ENCODE data around the gene CIB4. TPM values are rescaled to one million over a fixed set of nuclear protein-coding genes. Genes with fewer than 3 reads are reported as not detected.
"Not testable (repeated sequence)": the region's sequence is repeated elsewhere in the genome, so short reads cannot be mapped to it uniquely, and the experiment has no call there.

CIB4 gene
- total and polyA plus RNA-seq, 5 donors, result not detected

DNA sequence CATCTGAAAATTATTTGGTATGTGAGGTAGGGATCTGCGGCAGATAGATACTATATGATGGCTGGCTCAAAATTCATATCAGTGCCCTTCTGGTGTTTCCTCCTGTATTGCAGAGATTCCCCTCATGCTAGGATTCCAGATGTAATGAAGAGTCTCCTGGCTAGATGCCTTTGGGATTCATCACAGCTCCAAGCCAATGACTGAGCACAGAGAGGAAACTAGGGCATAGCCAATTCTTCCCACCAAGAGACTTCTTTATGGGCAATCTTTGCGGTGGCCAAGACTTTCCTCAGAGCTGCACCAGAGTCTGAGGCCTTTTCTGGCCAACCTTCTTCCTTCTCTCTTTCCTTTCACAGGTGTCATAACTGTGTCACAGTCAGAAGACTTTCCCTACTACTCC, 25.5 kb upstream of the CIB4 start:
- Histone ChIP-seq H3K27me3 (ENCODE audit: control insufficient read depth, insufficient read depth) (no peaks in the 10 kb centered on the region), H3K27ac (ENCODE audit: low read length) (no peak overlapping the region), H3K9me3 (ENCODE audit: control insufficient read depth, low read length) (no peaks in the 10 kb centered on the region), H3K4me3 (ENCODE audit: low read length) (no peak overlapping the region), H3K4me1 (ENCODE audit: control insufficient read depth, insufficient read depth, low read length) (no peaks in the 10 kb centered on the region)
- WGBS, result 73% methylated on average over 2 of the region's 2 CpGs
- DNase-seq (no peak), ATAC-seq (no peak)
- intact Hi-C loops (cut with DNase I), result no loop called here

DNA sequence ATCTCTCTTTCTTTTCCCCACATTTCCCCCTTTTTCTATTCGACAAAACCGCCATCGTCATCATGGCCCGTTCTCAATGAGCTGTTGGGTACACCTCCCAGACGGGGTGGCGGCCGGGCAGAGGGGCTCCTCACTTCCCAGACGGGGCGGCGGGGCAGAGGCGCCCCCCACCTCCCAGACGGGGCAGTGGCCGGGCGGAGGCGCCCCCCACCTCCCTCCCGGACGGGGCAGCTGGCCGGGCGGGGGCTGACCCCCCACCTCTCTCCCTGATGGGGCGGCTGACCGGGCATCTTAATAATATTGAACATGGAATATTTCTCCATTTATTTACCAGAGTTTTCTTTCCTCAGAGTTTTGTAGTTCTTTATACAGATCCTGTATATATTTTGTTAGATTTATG, 24.1 kb upstream of the CIB4 start:
- WGBS, result 89% methylated on average over 21 of the region's 21 CpGs
- H3K4me1 ChIP-seq (ENCODE audit: control insufficient read depth, insufficient read depth, low read length); intact Hi-C loops (cut with DNase I); DNase-seq; H3K9me3 ChIP-seq (ENCODE audit: control insufficient read depth, low read length); H3K4me3 ChIP-seq (ENCODE audit: low read length); H3K27me3 ChIP-seq (ENCODE audit: control insufficient read depth, insufficient read depth); ATAC-seq; H3K27ac ChIP-seq (ENCODE audit: low read length): not testable (repeated sequence)

DNA sequence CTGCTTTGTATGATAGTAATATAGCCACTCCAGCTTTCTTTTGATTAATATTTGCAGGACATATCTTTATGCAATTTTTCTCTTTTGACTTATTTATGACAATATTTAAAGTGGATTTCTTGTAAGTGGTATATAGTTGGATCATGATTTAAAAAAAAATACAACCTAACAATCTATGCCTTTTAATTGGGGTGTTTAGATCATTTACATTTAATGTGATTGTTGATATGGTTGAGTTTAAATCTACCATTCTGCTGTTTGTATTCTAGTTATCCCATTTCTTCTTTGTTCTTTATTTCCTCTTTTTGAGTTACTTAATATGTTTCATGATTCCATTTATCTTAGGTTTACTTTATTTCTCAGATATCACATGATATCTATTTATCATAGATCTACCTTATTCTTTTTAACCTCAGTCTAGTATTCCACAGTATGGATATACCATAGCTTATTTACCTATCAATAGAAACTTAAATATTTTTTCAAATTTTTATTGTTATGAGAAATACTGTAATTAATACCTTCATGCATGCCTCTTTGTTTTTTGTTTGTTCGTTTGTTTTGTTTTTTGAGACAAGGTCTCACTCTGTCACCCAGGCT, 19.3 kb upstream of the CIB4 start:
- no peak overlapping the region for H3K27ac ChIP-seq (ENCODE audit: low read length)
- H3K9me3 ChIP-seq (ENCODE audit: control insufficient read depth, low read length), result no peaks in the 10 kb centered on the region
- 87% methylated on average over 1 of the region's 1 CpG for WGBS
- ATAC-seq (no peak), DNase-seq (no peak)
- no peak overlapping the region for H3K4me3 ChIP-seq (ENCODE audit: low read length)
- H3K4me1 ChIP-seq (ENCODE audit: control insufficient read depth, insufficient read depth, low read length), result no peaks in the 10 kb centered on the region
- no peaks in the 10 kb centered on the region for H3K27me3 ChIP-seq (ENCODE audit: control insufficient read depth, insufficient read depth)
- intact Hi-C loops (cut with DNase I), result no loop called here

DNA sequence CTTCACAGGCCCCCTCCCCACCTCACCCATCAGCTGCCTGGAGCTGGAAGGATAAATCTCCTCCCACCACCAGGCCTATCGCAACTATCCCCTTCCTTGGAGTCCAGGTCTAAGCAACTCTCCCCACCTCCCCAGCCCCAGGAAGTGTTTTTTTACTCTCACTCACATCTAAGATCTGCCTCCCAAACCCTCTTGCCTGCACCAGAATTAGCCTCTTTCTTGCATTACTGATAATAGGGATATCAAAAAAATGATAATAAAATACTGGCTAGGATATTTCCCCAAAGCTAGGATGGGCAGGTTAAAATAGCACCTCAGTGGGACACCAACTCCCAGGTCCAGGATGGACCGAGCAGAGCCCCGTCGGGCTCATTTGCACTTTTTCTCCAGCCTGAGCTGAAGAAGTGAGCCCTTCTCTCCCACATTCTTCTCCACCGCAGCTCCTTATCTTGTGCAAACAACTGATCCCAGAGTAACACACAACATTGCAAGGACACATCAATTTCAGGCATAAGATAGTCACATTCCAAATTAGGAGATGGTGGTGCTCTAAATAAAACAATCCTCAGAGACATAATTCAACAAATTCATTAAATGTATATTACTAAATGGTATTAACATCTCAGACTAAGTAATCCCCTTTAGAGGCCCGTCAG, 17.7 kb upstream of the CIB4 start:
- no peaks in the 10 kb centered on the region for H3K27me3 ChIP-seq (ENCODE audit: control insufficient read depth, insufficient read depth)
- whole genome bisulfite sequencing, result 42% methylated on average over 6 of the region's 6 CpGs

DNA sequence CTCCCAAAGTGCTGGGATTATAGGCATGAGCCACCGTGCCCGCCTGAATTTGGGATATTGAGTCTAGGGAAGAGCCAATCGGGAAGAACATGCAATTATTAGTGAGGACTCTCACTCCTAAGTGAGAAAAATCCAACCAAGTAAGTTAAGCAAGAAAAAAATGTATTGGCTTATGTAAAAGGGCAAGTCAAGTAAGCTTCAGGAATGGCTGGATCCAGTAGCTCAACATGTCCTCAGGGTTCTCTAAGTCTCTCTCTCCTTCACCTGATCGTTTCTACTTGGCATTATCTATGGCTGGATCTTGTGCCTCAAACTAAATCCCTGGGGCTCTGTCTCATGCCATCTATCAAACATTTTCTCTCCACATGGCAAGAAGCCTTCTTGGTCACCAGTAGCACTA, 16.1 kb upstream of the CIB4 start:
- Histone ChIP-seq H3K4me3 (ENCODE audit: low read length) (no peak overlapping the region), H3K4me1 (ENCODE audit: control insufficient read depth, insufficient read depth, low read length) (no peaks in the 10 kb centered on the region), H3K27me3 (ENCODE audit: control insufficient read depth, insufficient read depth) (no peaks in the 10 kb centered on the region), H3K27ac (ENCODE audit: low read length) (no peak overlapping the region), H3K9me3 (ENCODE audit: control insufficient read depth, low read length) (no peaks in the 10 kb centered on the region)
- WGBS, result 81% methylated on average over 4 of the region's 4 CpGs
- DNase-seq (no peak), ATAC-seq (no peak)
- intact Hi-C loops (cut with DNase I), result no loop called here

More for the DNA sequence above, 17.7 kb upstream of the CIB4 start:
- no peaks in the 10 kb centered on the region for H3K9me3 ChIP-seq (ENCODE audit: control insufficient read depth, low read length)
- intact Hi-C loops (cut with DNase I), result no loop called here
- no peak overlapping the region for H3K27ac ChIP-seq (ENCODE audit: low read length)
- H3K4me1 ChIP-seq (ENCODE audit: control insufficient read depth, insufficient read depth, low read length), result no peaks in the 10 kb centered on the region
- no peak overlapping the region for H3K4me3 ChIP-seq (ENCODE audit: low read length)
- DNase-seq (no peak), ATAC-seq (no peak)

DNA sequence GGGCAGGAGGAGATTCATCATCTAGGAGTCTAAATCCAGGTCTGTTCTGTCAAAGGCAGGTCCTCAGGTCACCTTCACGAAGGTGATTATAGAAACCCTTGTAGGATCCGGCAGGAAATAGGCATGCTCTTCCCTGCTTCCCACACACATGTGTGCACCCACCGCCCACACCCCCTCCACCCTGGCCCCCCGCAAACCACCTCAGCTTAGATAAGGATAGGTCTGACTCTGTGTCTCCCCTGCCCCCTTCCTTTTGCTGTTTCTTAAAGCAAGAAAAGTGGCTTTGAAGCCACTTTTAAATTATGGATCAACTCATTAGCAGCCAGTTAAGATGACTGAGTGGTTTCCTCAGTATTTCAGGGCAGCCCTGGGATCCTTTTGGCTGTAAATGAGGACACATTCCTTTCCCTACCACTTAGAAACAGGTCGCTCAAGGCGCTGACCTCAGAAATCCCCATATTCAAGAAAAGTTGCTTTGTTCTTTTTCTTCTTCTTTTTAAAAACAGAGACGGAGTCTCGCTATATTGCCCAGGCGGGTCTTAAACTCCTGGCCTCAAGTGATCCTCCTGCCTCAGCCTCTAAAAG, 14.5 kb upstream of the CIB4 start:
- Histone ChIP-seq H3K9me3 (ENCODE audit: control insufficient read depth, low read length) (no peaks in the 10 kb centered on the region), H3K4me3 (ENCODE audit: low read length) (no peak overlapping the region), H3K27me3 (ENCODE audit: control insufficient read depth, insufficient read depth) (no peaks in the 10 kb centered on the region), H3K27ac (ENCODE audit: low read length) (no peak overlapping the region), H3K4me1 (ENCODE audit: control insufficient read depth, insufficient read depth, low read length) (no peaks in the 10 kb centered on the region)
- no peak for ATAC-seq
- DNase-seq, result no peak
- WGBS, result 82% methylated on average over 9 of the region's 9 CpGs
- intact Hi-C loops (cut with DNase I), result no loop called here

DNA sequence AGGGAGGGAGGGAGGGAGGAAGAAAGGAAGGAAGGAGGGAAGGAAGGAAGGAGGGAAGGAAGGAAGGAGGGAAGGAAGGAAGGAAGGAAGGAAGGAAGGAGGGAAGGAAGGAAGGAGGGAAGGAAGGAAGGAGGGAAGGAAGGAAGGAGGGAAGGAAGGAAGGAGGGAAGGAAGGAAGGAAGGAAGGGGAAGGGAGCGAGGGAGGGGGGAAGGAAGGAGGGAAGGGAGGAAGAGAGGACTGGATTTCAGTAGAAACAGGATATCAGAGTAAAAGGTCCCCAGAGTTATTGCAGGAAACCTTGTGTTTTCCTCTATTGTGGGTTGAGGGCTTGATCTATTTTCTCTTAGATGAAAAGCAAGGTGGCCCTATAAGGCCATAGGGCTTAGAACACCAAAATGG, 14.0 kb upstream of the CIB4 start:
- H3K4me1 ChIP-seq (ENCODE audit: control insufficient read depth, insufficient read depth, low read length); H3K4me3 ChIP-seq (ENCODE audit: low read length); DNase-seq; ATAC-seq; H3K27ac ChIP-seq (ENCODE audit: low read length); H3K27me3 ChIP-seq (ENCODE audit: control insufficient read depth, insufficient read depth); H3K9me3 ChIP-seq (ENCODE audit: control insufficient read depth, low read length); intact Hi-C loops (cut with DNase I): not testable (repeated sequence)
- WGBS, result 57% methylated on average over 1 of the region's 1 CpG

DNA sequence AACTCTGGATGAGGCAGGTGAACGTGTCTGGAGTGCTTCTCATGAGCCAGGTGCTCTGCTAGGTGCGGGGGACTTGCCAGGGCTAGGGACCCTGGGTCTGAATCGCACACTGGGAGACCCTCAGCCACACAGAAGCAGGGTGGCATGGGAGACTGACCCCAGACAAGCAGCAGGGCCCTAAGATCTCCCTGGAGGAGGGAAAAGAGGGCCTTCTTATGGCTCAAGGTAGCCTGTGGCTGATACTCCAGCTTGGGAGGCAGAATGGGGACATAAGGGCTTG, 12.8 kb upstream of the CIB4 start:
- no peak overlapping the region for H3K27ac ChIP-seq (ENCODE audit: low read length)
- H3K27me3 ChIP-seq (ENCODE audit: control insufficient read depth, insufficient read depth), result no peaks in the 10 kb centered on the region
- WGBS, result 87% methylated on average over 3 of the region's 3 CpGs
- intact Hi-C loops (cut with DNase I), result no loop called here
- no peaks in the 10 kb centered on the region for H3K9me3 ChIP-seq (ENCODE audit: control insufficient read depth, low read length)
- no peak for DNase-seq
- H3K4me1 ChIP-seq (ENCODE audit: control insufficient read depth, insufficient read depth, low read length), result no peaks in the 10 kb centered on the region
- ATAC-seq, result peak in 1 of 2 donors; percentile 9
- H3K4me3 ChIP-seq (ENCODE audit: low read length), result no peak overlapping the region

DNA sequence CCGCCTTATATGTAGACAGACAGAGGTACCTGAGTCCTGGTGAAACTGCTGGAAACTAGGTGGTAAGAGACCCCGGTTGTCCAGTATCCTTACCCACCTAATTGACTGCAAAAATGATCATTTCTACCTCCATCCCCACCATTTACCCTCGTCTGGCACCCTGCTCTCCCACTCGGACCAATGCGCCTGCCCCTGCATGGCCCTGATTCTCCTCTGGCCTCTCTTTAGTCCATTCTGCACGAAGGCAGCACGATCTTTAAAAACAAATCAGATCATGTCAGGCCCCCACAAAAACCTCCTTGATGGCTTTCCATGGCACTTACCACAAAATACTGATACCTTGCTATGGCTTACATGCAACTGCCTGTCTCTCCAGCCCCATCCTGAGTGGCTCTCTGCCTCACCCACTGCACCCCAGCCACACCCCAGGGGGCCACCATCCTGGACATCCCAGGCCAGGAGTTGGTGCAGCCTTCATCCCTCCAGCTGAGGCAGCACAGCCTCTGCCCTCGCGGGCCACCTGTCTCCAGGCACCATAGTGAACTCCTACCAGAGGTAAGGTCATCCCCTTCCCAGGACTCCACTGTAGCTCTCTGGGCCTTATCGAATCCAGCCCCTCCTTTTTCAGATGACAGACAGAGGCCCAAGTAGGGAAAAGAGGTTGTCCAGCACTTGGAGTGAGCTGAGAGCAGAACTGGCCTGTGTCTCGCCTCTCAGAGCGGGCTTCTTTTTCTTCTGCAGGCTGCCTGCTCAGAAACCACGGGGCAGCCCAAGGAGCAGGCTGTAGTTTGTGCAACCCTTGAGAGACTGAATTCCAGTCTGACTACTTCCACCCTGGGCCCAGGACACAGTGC, 12.3 kb upstream of the CIB4 start:
- 82% methylated on average over 13 of the region's 13 CpGs for WGBS
- H3K4me3 ChIP-seq (ENCODE audit: low read length), result no peak overlapping the region
- H3K4me1 ChIP-seq (ENCODE audit: control insufficient read depth, insufficient read depth, low read length), result no peaks in the 10 kb centered on the region
- DNase-seq (no peak), ATAC-seq (no peak)
- no peaks in the 10 kb centered on the region for H3K9me3 ChIP-seq (ENCODE audit: control insufficient read depth, low read length)
- no peak overlapping the region for H3K27ac ChIP-seq (ENCODE audit: low read length)
- H3K27me3 ChIP-seq (ENCODE audit: control insufficient read depth, insufficient read depth), result no peaks in the 10 kb centered on the region
- intact Hi-C loops (cut with DNase I), result no loop called here

DNA sequence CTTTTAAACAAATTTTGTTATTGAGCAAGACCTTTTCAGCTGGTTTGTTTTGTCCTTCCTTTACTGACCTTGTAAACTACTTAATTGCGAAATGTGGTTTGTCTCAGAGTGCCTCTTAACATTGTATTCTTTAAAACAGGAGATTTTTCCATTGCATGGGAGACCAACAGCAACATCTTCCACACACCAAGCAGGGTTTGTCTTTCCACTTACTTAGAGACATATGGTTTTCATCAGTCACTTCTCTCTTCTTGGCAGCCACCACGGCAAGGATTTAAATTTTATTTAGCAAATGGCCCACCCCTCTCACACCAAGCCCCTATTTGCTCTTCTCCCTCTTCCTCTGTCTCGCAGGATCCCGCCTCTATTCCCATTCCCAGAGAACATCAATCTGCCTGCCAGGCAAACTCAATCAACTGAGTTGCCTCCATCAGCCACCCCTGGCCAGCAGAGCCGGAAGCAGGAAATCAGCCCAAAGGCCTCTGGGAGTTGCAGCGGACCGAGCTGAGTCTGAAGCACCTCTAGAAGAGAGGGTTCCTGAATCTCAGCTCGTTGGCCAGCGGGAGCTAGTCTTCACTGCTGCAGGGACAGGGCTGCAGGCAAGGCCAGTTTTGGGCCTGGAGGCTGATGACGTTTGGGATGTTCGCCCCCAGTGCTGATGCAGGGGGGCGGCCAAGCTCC, 11.3 kb upstream of the CIB4 start:
- Histone ChIP-seq H3K9me3 (ENCODE audit: control insufficient read depth, low read length) (no peaks in the 10 kb centered on the region), H3K4me1 (ENCODE audit: control insufficient read depth, insufficient read depth, low read length) (no peaks in the 10 kb centered on the region), H3K27me3 (ENCODE audit: control insufficient read depth, insufficient read depth) (no peaks in the 10 kb centered on the region), H3K4me3 (ENCODE audit: low read length) (no peak overlapping the region), H3K27ac (ENCODE audit: low read length) (no peak overlapping the region)
- ATAC-seq, result no peak
- no peak for DNase-seq
- 54% methylated on average over 12 of the region's 12 CpGs for WGBS
- intact Hi-C loops (cut with DNase I), result no loop called here

DNA sequence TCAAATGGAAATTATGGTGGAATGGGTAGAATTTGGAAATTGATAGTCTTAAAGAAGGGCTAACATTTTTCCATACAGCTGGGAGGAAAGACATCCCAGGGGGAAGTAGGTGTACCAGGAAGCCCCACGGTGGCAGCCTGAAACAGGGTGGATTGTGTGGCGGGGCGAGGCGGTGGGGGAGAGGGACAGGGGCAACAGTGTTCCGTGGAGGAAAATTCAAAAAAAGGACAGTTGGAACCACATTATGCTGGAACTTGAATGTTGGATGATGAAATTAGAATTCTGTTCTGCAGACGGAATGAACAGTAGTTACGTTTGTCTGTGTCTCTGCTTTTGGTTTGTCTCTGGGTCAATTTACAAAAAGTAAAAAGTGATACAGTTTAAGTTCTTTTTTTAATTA, 10.6 kb upstream of the CIB4 start:
- Histone ChIP-seq H3K27me3 (ENCODE audit: control insufficient read depth, insufficient read depth) (no peaks in the 10 kb centered on the region), H3K4me1 (ENCODE audit: control insufficient read depth, insufficient read depth, low read length) (no peaks in the 10 kb centered on the region), H3K4me3 (ENCODE audit: low read length) (no peak overlapping the region), H3K9me3 (ENCODE audit: control insufficient read depth, low read length) (no peaks in the 10 kb centered on the region), H3K27ac (ENCODE audit: low read length) (no peak overlapping the region)
- 78% methylated on average over 7 of the region's 7 CpGs for WGBS
- intact Hi-C loops (cut with DNase I), result no loop called here
- DNase-seq, result no peak
- ATAC-seq, result no peak
